RWPE1 (cell line): ENCODE results near the gene CYBC1.

Experiments used
- CTCF ChIA-PET: fragments of 350-600 bp; sonication (Branson Sonifier 250); formaldehyde crosslinking; extraction: SDS; loops from one replicate; lab custom pipeline; 2021; lab: Yijun Ruan, JAX
- POLR2A ChIA-PET: fragments of 400-600 bp; formaldehyde crosslinking; extraction: SDS; loops from one replicate; lab custom pipeline; 2020; ENCODE audit warnings: antibody characterized with exemption; ENCODE audit not compliant: low non-redundant PET; lab: Yijun Ruan, JAX
- DNase-seq: peaks from one replicate; pipeline ENCODE4 v3.0.0; 2012; ENCODE audit warnings: low spot score
- H3K27ac ChIP-seq: fragments of 450-650 bp; 2 replicates; pipeline ENCODE4 v1.5.1; 2017
- TF ChIP-seq, protein P1 (sequence below): fragments of 450-650 bp; conservative IDR thresholded peaks from 2 replicates; pipeline ENCODE4 v1.5.1; 2017; ENCODE audit warnings: low read depth, mild to moderate bottlenecking

CYBC1 gene

DNA sequence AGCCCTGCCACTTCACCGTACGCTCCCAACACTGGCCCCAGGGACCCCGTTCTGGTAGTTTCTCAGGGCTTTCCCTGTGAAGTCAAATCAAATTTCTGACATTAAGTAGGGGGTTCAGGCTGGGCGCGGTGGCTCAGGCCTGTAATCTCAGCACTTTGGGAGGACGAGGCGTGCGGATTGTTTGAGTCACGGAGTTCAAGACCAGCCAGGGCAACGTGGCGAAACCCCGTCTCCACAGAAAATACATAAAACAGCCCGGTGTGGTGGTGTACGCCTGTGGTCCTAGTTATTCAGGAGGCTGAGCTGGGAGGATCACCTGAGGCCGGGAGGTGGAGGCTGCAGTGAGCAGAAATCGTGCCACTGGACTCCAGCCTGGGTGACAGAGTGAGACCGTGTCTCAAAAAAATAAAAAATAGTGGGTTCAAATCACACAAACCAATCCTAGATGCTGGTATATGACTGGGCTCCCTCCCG, 632 bp downstream of the CYBC1 start:
- CTCF ChIA-PET: interaction anchor here (0.6 kb wide), 1 partner anchor 317 kb away, joined by 4 read pairs; no protein-coding TSS in a partner anchor
- no peak for DNase-seq

DNA sequence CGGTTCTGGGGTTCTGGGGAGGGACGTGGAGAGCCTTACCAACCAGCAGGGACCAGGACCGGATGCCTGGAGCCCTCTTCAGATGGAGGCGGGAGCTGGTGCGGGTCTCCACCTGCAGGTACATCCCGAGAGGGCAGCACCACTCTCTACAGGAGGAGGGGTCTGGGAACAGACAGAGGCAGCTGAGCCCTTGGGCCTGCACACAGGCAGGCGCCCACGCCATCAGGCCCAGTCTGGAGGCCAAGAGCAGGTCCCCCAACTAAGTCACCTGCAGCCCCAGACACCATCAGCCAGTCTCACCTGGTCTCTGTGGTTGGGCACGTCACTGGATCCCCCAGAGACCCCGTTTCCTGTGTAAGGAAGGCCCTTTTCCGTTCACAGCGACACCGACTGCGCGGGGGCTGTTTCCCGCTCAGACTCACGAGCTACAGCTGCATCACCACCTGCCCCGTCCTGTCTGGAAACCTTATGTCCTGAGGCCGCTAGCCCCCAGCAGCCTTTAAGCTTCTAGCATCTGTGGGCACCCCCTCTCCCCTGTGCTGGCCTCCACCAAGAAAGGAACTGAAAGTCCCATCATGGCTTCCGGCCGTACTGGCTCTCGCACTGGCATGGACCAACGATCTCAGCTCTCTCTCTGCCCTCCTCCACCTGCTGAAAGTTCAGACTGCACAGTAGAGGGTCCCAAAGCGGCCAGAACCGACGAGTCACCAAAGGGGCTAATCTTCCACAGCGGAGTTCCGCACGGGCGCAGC, 1.2 kb downstream of the CYBC1 start:
- CTCF ChIA-PET: interaction anchor here (0.6 kb wide), 1 partner anchor 317 kb away, joined by 4 read pairs; no protein-coding TSS in a partner anchor

More for the DNA sequence above, 632 bp downstream of the CYBC1 start:
- TF ChIP-seq, protein P1, sequence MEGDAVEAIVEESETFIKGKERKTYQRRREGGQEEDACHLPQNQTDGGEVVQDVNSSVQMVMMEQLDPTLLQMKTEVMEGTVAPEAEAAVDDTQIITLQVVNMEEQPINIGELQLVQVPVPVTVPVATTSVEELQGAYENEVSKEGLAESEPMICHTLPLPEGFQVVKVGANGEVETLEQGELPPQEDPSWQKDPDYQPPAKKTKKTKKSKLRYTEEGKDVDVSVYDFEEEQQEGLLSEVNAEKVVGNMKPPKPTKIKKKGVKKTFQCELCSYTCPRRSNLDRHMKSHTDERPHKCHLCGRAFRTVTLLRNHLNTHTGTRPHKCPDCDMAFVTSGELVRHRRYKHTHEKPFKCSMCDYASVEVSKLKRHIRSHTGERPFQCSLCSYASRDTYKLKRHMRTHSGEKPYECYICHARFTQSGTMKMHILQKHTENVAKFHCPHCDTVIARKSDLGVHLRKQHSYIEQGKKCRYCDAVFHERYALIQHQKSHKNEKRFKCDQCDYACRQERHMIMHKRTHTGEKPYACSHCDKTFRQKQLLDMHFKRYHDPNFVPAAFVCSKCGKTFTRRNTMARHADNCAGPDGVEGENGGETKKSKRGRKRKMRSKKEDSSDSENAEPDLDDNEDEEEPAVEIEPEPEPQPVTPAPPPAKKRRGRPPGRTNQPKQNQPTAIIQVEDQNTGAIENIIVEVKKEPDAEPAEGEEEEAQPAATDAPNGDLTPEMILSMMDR: no peak
- H3K27ac ChIP-seq: peak overlapping the region; percentile 81
- POLR2A ChIA-PET: no interaction called here

DNA sequence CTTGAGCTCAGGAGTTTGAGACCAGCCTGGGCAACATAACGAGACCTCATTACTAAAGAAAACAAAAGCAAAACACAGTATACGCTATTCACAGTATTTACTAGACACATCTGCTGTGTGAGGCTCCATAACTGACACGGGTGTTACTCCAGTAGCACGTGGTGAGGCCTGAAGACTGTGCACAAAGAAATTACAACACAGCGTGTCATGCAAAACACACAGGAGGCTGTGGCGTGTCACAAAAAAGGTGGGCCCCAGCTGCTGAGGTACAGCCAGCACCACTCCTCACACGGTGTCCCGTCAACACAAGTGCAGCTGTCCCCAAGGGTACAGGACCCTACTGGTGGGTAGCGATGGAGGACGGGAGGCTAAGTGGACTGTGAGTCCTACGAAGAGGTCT, 2.7 kb downstream of the CYBC1 start:
- TF ChIP-seq, protein P1: no peak
- CTCF ChIA-PET: no interaction called here
- POLR2A ChIA-PET: no interaction called here
- H3K27ac ChIP-seq: peak overlapping the region; percentile 19
- DNase-seq: no peak

More for the DNA sequence above, 1.2 kb downstream of the CYBC1 start:
- POLR2A ChIA-PET: no interaction called here
- TF ChIP-seq, protein P1: no peak
- H3K27ac ChIP-seq: peak overlapping the region; percentile 81
- DNase-seq: no peak

DNA sequence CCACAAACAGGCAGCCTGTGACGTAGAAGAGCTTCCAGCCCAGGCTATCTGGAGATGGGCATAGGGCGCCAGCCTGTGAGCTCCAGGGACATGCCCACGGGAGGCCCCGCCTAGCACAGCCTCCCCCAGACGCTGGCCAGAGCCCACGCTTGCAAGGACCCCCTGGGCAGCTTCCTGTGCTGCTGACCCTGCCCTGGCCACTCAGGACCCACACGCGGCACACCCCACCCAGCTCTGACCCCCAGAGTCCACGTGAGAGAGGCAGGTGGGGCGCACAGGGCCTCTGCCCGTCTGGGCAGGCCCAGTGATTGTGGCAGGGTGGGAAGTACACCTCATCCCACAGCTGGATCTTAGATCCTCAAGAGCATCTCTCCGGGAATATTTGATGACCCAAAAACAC, 3.9 kb downstream of the CYBC1 start:
- DNase-seq: no peak
- ChIA-PET CTCF (no interaction called here), POLR2A (no interaction called here)
- TF ChIP-seq, protein P1: no peak
- H3K27ac ChIP-seq: peak overlapping the region; percentile 61

DNA sequence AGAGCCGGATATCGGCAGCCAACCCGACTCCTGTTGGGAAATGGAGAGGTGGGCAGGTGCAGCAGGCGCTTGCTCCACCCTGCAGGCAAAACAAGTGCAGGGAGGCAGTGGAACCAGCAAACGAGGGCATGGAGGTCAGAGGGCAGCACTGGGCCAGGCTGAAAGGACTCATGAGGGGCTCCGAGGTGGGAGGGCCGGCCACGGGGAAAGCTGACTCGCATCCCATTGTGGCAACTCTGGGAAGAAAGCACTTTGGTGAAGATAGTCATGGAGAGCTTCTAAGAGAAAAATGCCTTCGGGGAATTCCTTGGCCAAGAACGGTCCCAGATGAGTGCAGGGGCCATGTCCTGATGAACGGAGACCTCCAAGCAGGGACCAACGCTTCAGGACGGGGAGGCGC, 4.4 kb downstream of the CYBC1 start:
- no peak for DNase-seq
- ChIA-PET POLR2A (no interaction called here), CTCF (no interaction called here)
- TF ChIP-seq, protein P1: no peak
- H3K27ac ChIP-seq: peak overlapping the region; percentile 61

DNA sequence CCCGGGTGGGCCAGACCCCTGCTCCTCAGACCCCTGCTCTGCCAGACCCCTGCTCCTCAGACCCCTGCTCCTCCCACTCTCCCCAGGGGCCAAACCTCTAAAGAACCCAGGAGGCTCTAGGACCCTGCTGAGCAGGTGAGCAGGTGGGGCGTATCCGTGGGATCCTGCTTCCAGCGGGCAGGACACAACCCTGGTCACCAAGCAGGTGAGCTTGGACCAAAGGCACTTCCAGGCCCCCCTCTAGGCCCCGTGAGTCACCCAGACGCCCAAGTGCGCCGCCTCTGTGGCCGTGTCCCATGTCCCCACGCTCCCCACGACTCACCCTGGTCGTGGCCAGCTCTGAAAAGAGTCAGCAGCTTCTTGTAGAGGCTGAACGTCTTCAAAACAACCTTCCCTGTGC, 5.0 kb downstream of the CYBC1 start:
- DNase-seq: no peak
- TF ChIP-seq, protein P1: no peak
- CTCF ChIA-PET: no interaction called here
- POLR2A ChIA-PET: no interaction called here
- H3K27ac ChIP-seq: peak overlapping the region; percentile 61
